Bronchial epithelial cell (primary cell): Measurements from ENCODE around the gene SUPT3H. TPM values are rescaled to one million over a fixed set of nuclear protein-coding genes. Genes with fewer than 3 reads are reported as not detected.

ENCODE experiments used
- DNase-seq: peaks from one replicate; pipeline ENCODE4 v3.0.0-alpha.2; 2010; ENCODE audit warnings: low read depth
- FAIRE-seq: peaks from 2 replicates; lab custom pipeline; 2011; peaks lifted over from hg19 to GRCh38; lab: Jason Lieb, UNC
- H3K27me3 ChIP-seq: 2 replicates; pipeline ENCODE4 v1.5.1; 2011; ENCODE audit warnings: low read length; ENCODE audit not compliant: control insufficient read depth, insufficient read depth
- H3K36me3 ChIP-seq: 2 replicates; pipeline ENCODE4 v1.5.1; 2011; ENCODE audit warnings: low read length; ENCODE audit not compliant: control insufficient read depth, insufficient read depth
- H3K4me3 ChIP-seq: 2 replicates; pipeline ENCODE4 v1.5.1; 2011; ENCODE audit warnings: mild to moderate bottlenecking, low read depth, low read length, control low read depth
- CTCF ChIP-seq: IDR thresholded peaks from 2 replicates; pipeline ENCODE4 v1.5.1; 2011; ENCODE audit warnings: mild to moderate bottlenecking, moderate library complexity, low read length, control low read depth, inconsistent platforms; ENCODE audit not compliant: insufficient read depth, severe bottlenecking
- total RNA-seq: library from RNA; depleted of rRNA; stranded (reverse); fragments of >200 nt; gene quantifications from 2 replicates; pipeline ENCODE4 v1.2.1, GENCODE V29; 2014

SUPT3H gene
- total RNA-seq, 1 donor from 2014 or later, result 12.9 TPM

DNA sequence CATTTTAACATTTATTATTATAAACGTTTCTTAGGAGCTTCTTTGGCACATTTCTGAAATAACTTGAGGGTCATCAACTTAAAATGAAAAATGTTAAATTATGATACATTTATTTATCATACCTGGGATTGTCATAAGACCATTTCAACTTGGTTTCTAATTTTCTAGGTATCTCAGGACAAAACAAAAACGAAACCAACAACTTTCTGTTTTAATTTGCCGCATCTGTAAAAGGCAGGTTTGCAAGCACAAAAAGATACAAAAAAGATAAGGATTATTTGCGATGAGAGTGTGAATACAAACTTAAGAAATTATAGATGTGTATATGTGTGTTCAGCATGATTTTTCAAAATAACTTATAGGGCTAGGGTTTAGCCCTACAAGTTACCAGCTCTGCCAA, 444.6 kb downstream of the SUPT3H start:
- Histone ChIP-seq H3K27me3 (no peaks in the 10 kb centered on the region), H3K36me3 (no peaks in the 10 kb centered on the region), H3K4me3 (no peak overlapping the region)
- FAIRE-seq, result no peak
- no peak for DNase-seq
- TF ChIP-seq CTCF, result no peak

DNA sequence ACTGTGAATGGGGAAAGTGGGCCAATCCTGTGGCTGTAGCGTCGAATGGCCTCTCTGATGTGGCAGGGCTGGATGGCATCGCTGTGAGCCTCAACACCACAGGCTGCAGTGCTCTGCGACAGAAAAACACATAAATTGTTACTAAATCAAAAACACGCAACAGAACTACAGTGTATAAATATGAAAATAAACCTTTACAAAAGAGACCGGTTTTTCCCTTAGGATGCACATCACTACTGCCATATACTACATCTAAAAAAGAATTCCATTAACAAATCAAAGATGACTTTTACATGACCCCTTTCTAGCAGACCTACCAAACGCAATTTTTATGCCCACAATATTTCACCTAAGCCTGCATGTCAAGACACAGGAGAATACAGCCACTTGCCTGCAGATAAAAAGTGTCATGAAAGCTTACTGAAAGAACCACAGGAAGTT, 445.1 kb downstream of the SUPT3H start:
- no peaks in the 10 kb centered on the region for H3K36me3 ChIP-seq
- H3K4me3 ChIP-seq, result no peak overlapping the region
- no peak for TF ChIP-seq CTCF
- FAIRE-seq (no peak), DNase-seq (no peak)
- H3K27me3 ChIP-seq, result no peaks in the 10 kb centered on the region

DNA sequence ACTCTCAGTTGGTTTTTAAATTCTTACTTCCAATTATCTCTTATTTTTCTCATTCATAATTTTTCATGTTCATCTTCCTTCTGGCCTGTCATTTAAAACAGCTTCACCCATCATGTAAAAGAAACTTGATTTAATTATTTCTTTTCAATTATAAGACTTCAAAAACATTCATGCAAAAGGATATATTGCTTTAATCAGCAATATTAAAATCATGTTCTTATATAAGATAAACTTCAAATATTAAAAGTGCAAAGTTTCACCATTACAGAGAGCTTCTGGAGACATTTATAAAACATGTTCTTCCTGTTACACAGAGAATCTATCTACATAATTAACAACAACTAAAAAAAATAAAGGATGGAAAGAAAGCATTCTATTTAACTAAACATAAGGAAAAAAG, 446.3 kb downstream of the SUPT3H start:
- H3K36me3 ChIP-seq, result no peaks in the 10 kb centered on the region
- TF ChIP-seq CTCF, result no peak
- no peaks in the 10 kb centered on the region for H3K27me3 ChIP-seq
- FAIRE-seq (no peak), DNase-seq (no peak)
- no peak overlapping the region for H3K4me3 ChIP-seq

DNA sequence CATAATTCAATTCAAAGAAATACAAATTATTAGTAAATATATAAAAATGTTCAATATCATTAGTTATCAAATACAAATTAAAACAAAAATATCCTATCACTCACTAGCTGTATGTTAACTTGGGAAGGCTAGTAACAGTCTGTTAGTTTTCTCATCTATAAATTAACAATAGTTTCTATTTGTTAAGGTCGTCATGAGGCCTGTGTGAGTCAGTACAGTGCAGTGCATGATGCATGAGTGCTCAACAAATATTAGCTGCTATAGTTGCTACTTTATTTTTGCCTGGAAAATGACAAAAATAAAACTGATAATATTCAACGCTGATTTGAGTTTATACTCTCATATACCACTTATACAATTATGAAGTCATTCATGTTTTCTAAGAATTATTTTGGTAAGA, 451.2 kb downstream of the SUPT3H start:
- no peak for TF ChIP-seq CTCF
- DNase-seq (peak; percentile 67), FAIRE-seq (no peak)
- Histone ChIP-seq H3K27me3 (no peaks in the 10 kb centered on the region), H3K4me3 (no peak overlapping the region), H3K36me3 (no peaks in the 10 kb centered on the region)

- TF ChIP-seq CTCF, result no peak
- Histone ChIP-seq H3K36me3 (no peaks in the 10 kb centered on the region), H3K4me3 (no peak overlapping the region), H3K27me3 (no peaks in the 10 kb centered on the region)
- FAIRE-seq (no peak), DNase-seq (peak; percentile 67)
These were observed 452.5 kb downstream of the SUPT3H start for GRCh38 chr6:44925100-44925739.

DNA sequence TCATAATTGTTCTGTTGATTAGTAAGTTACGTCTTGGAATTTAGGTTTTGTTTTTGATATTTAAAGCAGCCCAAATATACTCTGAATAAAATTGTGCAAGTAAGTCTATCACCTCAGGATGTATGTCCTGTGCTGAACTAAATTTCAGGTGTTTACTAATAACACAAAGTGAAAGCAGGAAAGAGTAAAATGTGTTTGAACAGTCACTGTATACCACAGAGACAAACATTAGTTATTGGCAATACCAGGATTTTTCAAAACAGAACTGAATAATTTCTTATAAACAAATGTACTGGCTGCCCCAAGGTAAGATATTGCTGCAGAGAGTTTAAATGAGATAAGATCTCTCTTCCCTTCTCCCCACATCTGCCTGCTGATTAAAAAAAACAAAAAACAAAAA, 454.3 kb downstream of the SUPT3H start:
- no peak for FAIRE-seq
- no peaks in the 10 kb centered on the region for H3K36me3 ChIP-seq
- no peak for DNase-seq
- no peak overlapping the region for H3K4me3 ChIP-seq
- TF ChIP-seq CTCF, result no peak
- no peaks in the 10 kb centered on the region for H3K27me3 ChIP-seq
